Suprapubic skin (tissue), 4 donors: Measurements from ENCODE around the gene PLA2G2F. TPM values are rescaled to one million over a fixed set of nuclear protein-coding genes. Genes with fewer than 3 reads are reported as not detected.

ENCODE experiments used
- DNase-seq, 2 donors: peaks; one replicate each; pipeline ENCODE4 v3.0.0-alpha.2; 2019; ENCODE audit warnings: low spot score in 2 of 2
- H3K27ac ChIP-seq: fragments of 200-600 bp; sonication (generic); one replicate; pipeline ENCODE4 v1.5.1; 2019
- H3K27me3 ChIP-seq: fragments of 200-600 bp; sonication (generic); one replicate; pipeline ENCODE4 v1.5.1; 2019
- H3K36me3 ChIP-seq: fragments of 200-600 bp; sonication (generic); one replicate; pipeline ENCODE4 v1.5.1; 2019
- H3K4me1 ChIP-seq: fragments of 200-600 bp; sonication (generic); one replicate; pipeline ENCODE4 v1.5.1; 2019
- H3K4me3 ChIP-seq: fragments of 200-600 bp; sonication (generic); one replicate; pipeline ENCODE4 v1.5.1; 2019; ENCODE audit warnings: mild to moderate bottlenecking
- H3K9me3 ChIP-seq: fragments of 200-600 bp; sonication (generic); one replicate; pipeline ENCODE4 v1.5.1; 2019
- EP300 ChIP-seq: sonication (generic); formaldehyde crosslinking; IDR thresholded peaks from one replicate; pipeline ENCODE4 v1.6.1; 2017; ENCODE audit warnings: antibody characterized with exemption
- POLR2A ChIP-seq, 2 donors: fragments of 450-650 bp; IDR thresholded peaks; one replicate each; pipeline ENCODE4 v1.6.1; 2017; ENCODE audit warnings: antibody characterized with exemption in 2 of 2, mild to moderate bottlenecking in 2 of 2, moderate library complexity in 2 of 2
- POLR2AphosphoS5 ChIP-seq, 3 donors: sonication (generic); formaldehyde crosslinking; IDR thresholded peaks; one replicate each; pipeline ENCODE4 v1.6.1; 2017; ENCODE audit warnings: antibody characterized with exemption in 3 of 3
- WGBS: methylation state at CpG from one replicate; pipeline ENCODE4 v1.1.5; 2018; 5-methylcytosine and 5-hydroxymethylcytosine counted together
- total RNA-seq, 4 donors: library from RNA; depleted of rRNA; stranded (reverse); fragments of >200 nt; gene quantifications; one replicate each; pipeline ENCODE4 v1.1.0, GENCODE V29; 2016
- TF ChIP-seq, protein P1 (sequence below), 2 donors: fragments of 200-600 bp in 1 of 2; fragments of 450-650 bp in 1 of 2; sonication (generic) in 1 of 2; IDR thresholded peaks; one replicate each; pipeline ENCODE4 v1.5.1; 2016 to 2019; ENCODE audit warnings: antibody characterized with exemption in 2 of 2, mild to moderate bottlenecking in 1 of 2, moderate library complexity in 1 of 2

Gene PLA2G2F
- total RNA-seq, 4 donors from 2014 or later, result 11.9 to 33.8 (median 16.7) TPM

DNA sequence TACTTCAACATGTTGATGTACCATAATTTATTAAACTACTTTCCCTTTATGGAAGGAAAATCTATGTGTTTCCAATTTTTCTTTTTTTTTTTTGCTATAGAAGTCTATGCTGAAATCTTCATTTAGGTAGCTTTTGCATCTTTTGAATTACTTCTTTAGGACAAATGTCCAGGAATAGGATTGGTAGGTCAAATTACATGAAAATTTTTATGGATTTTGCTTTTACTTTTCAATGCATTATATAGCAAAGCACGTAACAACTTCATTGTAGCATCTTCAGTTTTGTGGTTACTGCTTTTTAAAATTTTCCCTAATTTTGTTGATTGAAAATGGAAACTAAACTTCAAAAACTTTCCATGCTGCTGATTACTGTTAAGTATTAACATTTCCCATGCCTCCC lies 59.2 kb downstream of the PLA2G2F start:
- Histone ChIP-seq H3K9me3 (no peaks in the 10 kb centered on the region), H3K27ac (no peak overlapping the region), H3K4me3 (no peak overlapping the region), H3K27me3 (peaks cover 4% of the 10 kb centered on the region), H3K4me1 (peaks cover 14% of the 10 kb centered on the region), H3K36me3 (no peaks in the 10 kb centered on the region)
- TF ChIP-seq, protein P1, sequence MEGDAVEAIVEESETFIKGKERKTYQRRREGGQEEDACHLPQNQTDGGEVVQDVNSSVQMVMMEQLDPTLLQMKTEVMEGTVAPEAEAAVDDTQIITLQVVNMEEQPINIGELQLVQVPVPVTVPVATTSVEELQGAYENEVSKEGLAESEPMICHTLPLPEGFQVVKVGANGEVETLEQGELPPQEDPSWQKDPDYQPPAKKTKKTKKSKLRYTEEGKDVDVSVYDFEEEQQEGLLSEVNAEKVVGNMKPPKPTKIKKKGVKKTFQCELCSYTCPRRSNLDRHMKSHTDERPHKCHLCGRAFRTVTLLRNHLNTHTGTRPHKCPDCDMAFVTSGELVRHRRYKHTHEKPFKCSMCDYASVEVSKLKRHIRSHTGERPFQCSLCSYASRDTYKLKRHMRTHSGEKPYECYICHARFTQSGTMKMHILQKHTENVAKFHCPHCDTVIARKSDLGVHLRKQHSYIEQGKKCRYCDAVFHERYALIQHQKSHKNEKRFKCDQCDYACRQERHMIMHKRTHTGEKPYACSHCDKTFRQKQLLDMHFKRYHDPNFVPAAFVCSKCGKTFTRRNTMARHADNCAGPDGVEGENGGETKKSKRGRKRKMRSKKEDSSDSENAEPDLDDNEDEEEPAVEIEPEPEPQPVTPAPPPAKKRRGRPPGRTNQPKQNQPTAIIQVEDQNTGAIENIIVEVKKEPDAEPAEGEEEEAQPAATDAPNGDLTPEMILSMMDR (IDR thresholded peaks at IDR 0.05), result no peak
- no peak for TF ChIP-seq EP300
- no peak for TF ChIP-seq POLR2AphosphoS5 (IDR thresholded peaks at IDR 0.05)
- no peak for TF ChIP-seq POLR2A (IDR thresholded peaks at IDR 0.05)
- WGBS, result 85% methylated on average over 1 of the region's 1 CpG
- DNase-seq, result no peak

DNA sequence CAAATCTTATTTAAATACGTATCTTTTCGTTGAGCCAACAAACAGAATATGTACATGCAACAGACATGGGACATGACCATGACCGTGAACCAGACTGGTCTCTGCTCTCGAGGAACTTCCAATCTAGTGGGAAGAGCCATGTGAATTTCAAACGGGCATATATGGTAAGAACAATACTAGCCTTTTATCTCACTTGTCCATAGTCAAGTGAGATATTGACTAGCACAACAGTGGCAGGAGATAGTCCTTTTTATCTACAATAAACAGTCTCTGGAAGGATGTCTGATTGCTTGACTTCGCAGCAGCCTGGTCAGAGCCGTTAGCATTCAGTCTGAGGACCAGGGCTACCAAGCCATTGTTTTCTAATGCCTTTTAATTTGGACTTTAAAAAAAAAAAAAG lies 59.8 kb downstream of the PLA2G2F start:
- TF ChIP-seq, protein P1 (IDR thresholded peaks at IDR 0.05), result no peak
- no peak for TF ChIP-seq POLR2A (IDR thresholded peaks at IDR 0.05)
- TF ChIP-seq EP300, result no peak
- no peak for TF ChIP-seq POLR2AphosphoS5 (IDR thresholded peaks at IDR 0.05)
- Histone ChIP-seq H3K4me1 (peaks cover 14% of the 10 kb centered on the region), H3K27me3 (peaks cover 4% of the 10 kb centered on the region), H3K27ac (no peak overlapping the region), H3K4me3 (no peak overlapping the region), H3K36me3 (no peaks in the 10 kb centered on the region), H3K9me3 (no peaks in the 10 kb centered on the region)
- no peak for DNase-seq
- 84% methylated on average over 7 of the region's 7 CpGs for WGBS

DNA sequence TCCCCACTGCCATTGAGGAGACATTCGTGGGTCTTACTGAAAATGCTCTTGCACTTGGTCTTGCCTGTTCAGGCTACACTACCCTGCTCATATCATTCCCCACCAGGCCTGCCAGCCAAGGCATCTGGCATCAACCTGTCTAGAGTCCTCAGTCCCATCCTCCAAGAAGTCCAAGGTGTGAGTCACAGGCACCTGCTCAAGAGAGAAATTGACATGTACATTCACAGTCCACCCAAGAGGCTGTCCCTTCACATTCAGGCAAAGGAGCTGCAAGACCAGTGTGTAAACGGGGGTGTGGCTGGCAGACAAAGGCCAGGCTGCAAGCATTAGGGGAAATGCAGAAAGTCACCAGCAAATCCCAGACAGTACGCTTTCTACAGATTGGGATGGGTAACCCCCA lies 60.3 kb downstream of the PLA2G2F start:
- no peak overlapping the region for H3K4me3 ChIP-seq
- no peak for DNase-seq
- peaks cover 4% of the 10 kb centered on the region for H3K27me3 ChIP-seq
- no peak overlapping the region for H3K27ac ChIP-seq
- peaks cover 11% of the 10 kb centered on the region for H3K4me1 ChIP-seq
- H3K9me3 ChIP-seq, result no peaks in the 10 kb centered on the region
- TF ChIP-seq POLR2A (IDR thresholded peaks at IDR 0.05), result no peak
- no peak for TF ChIP-seq POLR2AphosphoS5 (IDR thresholded peaks at IDR 0.05)
- TF ChIP-seq, protein P1 (IDR thresholded peaks at IDR 0.05), result no peak
- no peak for TF ChIP-seq EP300
- 84% methylated on average over 2 of the region's 3 CpGs for WGBS
- H3K36me3 ChIP-seq, result no peaks in the 10 kb centered on the region

DNA sequence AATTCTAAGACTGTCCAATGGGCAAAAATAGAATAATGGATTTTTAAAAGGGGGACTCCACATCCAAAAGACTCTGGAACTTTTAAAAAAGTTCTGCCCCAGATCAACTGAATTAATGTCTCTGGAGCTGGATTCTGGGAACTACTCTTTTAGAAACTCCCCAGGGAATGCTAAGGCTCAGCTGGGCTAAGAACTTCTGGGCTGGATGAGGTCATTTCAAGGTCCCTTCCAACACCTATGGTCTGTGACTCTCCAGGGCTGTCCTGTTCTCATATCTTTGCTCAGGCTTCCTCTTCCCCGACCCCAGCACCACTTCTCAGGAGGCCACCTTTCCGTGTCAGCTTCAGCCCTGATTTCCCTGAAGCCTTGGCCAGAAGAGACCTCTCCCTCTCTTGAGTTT lies 60.7 kb downstream of the PLA2G2F start:
- Histone ChIP-seq H3K27me3 (peaks cover 4% of the 10 kb centered on the region), H3K9me3 (no peaks in the 10 kb centered on the region), H3K4me1 (peaks cover 7% of the 10 kb centered on the region), H3K27ac (no peak overlapping the region), H3K4me3 (no peak overlapping the region), H3K36me3 (no peaks in the 10 kb centered on the region)
- TF ChIP-seq POLR2AphosphoS5 (IDR thresholded peaks at IDR 0.05), result no peak
- no peak for TF ChIP-seq POLR2A (IDR thresholded peaks at IDR 0.05)
- TF ChIP-seq, protein P1 (IDR thresholded peaks at IDR 0.05), result no peak
- no peak for TF ChIP-seq EP300
- 88% methylated on average over 2 of the region's 2 CpGs for WGBS
- DNase-seq, result no peak

Other genes starting within 250 kb of the PLA2G2F start
- gene PLA2G2E, start 215.7 kb upstream of the PLA2G2F start, total RNA-seq, result 1 to 10 TPM in 1 of 4 donors, not detected in 3; 2.1 TPM
- 10 to 100 TPM in 3 of 4 donors, 1 to 10 TPM in 1; 6.4 to 69.0 (median 26.7) TPM for gene PLA2G2A, start 159.7 kb upstream of the PLA2G2F start, total RNA-seq
- gene PLA2G5, start 69.1 kb upstream of the PLA2G2F start, total RNA-seq, result 1 to 10 TPM in 1 of 4 donors, under 1 TPM in 1, not detected in 2; 0.79 to 4.2 TPM
- gene PLA2G2D, start 19.8 kb upstream of the PLA2G2F start, total RNA-seq, result not detected
- 1 to 10 TPM in 1 of 4 donors, under 1 TPM in 3; 0.48 to 1.0 (median 0.68) TPM for gene UBXN10, start 46.8 kb downstream of the PLA2G2F start, total RNA-seq
- gene PLA2G2C, start 47.2 kb downstream of the PLA2G2F start, total RNA-seq, result not detected
- gene VWA5B1, start 151.6 kb downstream of the PLA2G2F start, total RNA-seq, result under 1 TPM in 1 of 4 donors, not detected in 3; 0.16 TPM